Hematopoietic multipotent progenitor cell treated with erythropoietin and hydrocortisone succinate and interleukin-3 and kit ligand, for 6 days (in vitro differentiated cells): ENCODE measurements around the gene MTOR.
A peak's percentile ranks its signal among the peaks of the same experiment; 100 is the strongest.
"Not testable (repeated sequence)": the region's sequence is repeated elsewhere in the genome, so short reads cannot be mapped to it uniquely, and the experiment has no call there.

Experiments used
- DNase-seq: peaks from one replicate; pipeline ENCODE4 v3.0.0-alpha.2; 2015

Gene MTOR

DNA sequence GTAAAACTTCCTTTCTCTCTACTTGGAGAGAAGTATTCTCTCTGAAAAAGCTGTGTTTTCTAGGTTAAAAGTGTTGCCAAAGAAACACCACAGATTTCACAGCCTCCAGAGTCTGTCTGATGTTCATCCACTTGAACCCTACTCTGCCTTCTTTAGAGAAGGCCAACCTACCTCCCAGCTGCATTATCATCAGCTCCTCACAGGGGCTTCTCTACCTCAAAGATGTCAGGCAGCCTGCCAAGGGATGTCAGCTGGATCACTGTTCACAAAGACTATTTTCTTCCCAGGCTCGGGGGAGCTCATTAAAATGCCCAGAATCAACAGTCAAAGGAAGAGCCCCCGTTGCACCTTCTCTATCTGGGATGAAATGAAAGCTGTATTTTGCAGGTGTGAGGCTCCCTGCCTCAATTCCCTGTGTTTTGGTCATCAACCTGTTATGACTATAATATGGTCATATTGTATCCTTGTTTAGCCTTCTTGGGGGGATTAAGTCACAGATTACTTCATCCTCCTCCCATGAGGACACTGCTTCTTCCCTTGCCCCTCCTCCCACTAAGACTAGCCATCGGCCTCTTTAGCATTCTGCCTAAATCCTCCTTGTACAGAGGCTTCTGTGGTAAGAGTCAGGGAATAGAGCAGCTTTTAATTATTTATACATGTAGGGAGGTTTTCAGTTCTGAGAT is 47.5 kb downstream of the MTOR start:
- no peak for DNase-seq

DNA sequence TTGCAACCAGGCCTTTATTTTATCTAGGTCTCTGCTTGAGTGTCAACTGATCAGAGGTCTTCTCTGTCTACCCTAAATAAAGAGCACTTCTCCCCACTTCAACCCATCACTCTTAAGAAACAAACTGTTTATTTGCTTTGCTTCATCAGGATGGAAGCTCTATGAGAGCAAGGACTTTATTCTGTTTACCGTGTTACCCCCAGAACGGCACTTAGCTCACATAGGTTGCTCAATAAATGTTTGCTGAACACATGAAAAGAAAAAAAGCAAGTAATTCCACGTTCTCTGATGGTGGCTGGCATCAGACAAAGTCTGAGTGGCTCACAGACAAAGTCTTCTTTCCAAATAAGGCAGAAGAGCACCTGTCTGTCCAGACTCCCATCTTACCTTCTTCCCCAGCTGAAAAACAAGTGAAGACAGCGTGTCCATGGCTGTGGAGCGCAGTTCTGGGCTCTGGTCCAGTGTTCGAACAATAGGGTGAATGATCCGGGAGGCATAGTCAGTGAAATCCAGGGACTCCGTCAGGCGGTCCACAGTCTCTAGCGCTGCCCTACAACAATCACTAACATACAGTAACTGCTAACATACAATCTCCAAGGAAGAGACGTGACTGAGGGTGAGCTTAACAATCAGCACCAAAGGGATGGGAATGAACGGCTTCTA is 50.3 kb downstream of the MTOR start:
- no peak for DNase-seq

DNA sequence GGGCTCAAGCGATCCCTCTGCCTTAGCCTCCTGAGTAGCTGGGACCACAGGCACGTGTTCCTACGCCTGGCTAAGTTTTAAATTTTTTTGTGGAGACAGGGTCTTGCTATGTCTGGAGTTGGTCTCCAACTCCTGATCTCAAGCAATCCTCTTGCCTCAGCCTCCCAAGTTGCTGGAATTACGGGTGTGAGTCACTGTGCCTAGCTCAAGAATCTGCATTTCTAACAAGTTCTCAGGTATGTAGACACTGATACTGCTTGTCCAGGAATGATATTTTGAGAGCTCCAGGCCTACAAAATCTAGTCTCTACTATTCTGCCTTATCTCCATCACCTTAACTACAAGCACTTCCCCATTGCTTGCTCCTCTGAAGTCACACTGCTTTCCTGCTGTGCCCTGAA is 50.9 kb downstream of the MTOR start:
- no peak for DNase-seq

DNA sequence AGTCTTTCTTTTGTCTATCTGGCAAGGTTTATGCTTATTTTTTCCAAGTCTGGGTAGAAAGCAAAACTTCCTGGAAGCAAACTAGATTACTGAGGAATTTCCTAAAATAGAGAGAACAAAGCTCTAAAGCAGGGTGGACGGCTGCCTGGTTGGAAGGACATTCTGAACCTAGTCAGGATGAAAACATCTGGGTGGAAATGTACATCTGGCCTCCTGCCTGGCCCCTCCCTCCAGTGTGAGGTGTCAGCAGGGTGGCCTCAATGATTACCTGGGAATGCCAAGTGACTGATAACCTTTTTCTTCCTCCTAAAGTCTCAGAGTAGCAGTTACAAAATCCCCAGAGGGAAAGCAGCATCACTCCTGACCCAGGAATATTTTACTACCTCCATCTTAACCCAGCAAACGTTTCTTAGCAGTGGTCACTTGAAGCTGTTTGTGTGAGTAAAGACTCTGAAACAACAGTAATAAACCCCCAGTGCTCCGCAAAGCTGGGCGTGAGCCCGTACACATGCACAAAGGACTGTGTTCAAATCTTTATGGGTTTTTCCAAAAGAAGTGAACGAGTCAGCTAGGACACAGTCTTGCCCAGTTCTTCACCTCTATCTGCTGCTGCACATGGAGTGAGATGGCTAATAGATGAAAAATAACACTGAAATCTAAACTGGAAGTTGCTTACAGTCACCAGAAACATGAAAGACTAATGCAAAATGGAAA is 54.3 kb downstream of the MTOR start:
- no peak for DNase-seq

DNA sequence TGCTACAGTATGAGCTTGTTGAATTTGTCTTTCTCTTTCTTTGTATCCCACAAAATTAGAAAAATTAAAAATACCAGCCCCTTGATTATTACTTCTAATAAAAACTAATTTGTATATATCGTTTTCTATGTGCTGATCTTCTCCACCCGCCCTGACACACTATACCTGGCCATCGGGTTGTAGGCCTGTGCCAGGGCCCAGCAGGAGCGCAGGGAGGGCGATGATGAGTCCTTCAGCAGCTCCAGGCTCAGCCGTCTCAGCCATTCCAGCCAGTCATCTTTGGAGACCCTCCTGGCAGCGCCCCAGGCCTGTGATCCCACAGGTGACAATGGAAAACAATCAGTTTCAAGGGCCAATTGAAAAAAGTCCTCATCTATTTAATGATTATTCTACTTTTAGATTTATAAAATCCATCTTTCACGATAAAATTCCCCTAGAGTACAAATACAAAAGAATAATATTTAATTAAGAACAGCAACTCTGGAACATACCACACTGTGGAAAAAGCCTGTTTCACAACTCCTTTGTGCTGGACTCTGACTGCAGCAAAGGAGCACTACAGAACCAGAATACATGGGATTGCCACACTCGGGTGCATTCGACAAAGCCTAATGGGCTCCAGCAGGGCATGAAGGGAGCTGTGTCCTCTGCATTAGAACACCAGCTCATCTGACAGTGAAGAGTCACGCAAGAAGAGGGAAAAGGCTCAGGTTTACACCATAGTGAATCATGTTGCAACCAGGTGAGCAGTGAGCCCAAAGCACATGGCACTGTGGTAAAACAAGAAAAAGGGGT is 57.8 kb downstream of the MTOR start:
- DNase-seq: no peak

- DNase-seq: no peak
Measured at GRCh38 chr1:11198851-11199594, 63.3 kb downstream of the MTOR start.

- DNase-seq: no peak
Measured at GRCh38 chr1:11198257-11198656, 64.1 kb downstream of the MTOR start.

DNA sequence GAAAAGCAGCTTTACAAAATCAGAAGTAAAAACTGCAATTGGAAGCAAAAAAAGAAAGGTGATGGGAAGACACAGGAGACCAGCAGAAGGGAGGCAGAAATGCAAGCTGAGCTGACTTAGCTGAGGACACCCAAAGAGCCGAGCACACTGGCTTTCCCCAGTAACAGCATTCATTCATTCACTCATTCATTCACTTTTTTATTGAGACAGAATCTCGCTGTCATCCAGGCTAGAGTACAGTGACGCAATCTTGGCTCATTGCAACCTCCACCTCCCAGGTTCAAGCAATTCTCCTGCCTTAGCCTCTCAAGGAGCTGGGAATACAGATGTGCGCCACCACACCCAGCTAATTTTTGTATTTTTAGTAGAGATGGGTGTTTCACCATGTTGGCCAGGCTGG is 65.0 kb downstream of the MTOR start:
- no peak for DNase-seq

- no peak for DNase-seq
Measured at GRCh38 chr1:11196945-11197344, 65.4 kb downstream of the MTOR start.

- DNase-seq: peak; percentile 34
Measured at GRCh38 chr1:11194407-11195176, 67.8 kb downstream of the MTOR start.

DNA sequence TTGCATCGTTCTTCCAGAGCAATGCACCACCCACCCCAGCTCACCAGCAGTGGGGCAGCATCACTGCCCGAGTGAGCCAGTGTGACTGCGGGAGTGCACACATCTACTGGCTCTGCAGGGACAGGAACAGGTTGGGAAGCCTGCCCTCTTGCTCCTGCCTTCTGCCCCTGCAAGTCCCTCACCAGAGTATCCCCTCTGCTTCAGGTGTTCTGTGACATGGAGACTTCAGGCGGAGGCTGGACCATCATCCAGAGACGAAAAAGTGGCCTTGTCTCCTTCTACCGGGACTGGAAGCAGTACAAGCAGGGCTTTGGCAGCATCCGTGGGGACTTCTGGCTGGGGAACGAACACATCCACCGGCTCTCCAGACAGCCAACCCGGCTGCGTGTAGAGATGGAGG is 69.0 kb downstream of the MTOR start:
- no peak for DNase-seq

DNA sequence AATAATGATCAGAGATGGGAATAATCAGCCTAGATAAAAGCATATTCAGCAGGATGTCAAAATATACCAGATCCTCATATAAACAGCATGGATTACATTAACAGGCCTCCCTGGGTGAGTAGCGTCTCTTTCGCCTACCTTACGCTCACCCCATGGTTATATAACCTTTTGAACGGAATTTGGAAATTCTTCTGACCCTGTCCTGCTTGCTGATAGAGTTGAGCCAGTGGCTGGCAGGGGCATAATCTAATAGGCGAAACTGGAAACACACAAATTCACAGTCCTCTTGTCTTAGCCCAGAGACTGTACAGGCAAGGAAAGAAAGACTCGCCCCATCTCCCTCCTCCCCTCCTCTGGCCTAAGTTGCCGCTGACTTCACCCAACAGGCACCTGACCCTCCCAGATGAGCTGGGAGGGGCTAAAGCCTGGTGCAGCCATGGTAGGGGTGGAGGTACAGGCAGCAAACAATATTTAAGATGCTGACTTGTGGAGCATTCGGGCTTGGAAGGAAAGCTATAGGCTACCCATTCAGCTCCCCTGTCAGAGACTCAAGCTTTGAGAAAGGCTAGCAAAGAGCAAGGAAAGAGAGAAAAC is 73.4 kb downstream of the MTOR start, which contains the start of gene ANGPTL7:
Gene ANGPTL7, plus strand, starts transcription at position 498 of the 594 bp plus-strand sequence. CDS start 225 bp downstream, outside the sequence.
- DNase-seq: no peak

DNA sequence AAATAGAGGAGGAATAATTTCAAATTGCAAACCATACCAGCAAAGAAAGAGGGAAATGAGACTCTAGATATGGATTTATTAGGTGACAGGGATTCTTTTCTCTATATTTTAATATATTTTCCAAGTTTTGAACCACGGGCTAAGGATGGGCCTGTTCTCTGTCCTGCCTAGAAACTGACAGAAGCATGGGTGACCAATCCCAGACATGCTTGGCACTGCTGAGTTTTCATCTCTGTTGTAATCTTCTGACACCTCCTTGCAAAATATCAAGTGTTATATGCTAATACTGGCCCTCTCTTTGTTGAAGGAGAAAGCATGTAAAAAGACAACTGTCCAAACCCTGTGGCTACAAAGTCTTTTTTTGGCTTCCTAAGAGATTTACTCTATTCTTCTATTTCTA is 74.0 kb downstream of the MTOR start:
- DNase-seq: no peak

DNA sequence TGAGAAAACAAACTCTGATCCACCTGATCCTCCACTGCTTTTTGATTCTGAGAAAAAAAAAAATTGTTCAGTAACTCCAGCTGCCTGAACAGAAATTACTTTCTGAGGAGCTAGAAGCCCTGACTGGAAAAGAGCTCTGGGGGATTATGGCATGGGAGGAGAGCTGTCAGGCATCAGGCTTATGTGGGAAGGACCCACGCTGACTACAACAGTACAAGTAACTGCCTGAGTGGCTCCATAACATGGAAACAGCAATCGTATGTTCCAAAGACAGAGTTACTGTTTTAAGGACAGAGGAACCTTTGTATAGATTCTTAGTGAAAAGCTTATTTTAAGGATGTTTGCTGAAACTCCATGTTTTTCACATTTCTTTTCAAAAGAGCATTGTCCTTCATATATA is 74.4 kb downstream of the MTOR start:
- no peak for DNase-seq

DNA sequence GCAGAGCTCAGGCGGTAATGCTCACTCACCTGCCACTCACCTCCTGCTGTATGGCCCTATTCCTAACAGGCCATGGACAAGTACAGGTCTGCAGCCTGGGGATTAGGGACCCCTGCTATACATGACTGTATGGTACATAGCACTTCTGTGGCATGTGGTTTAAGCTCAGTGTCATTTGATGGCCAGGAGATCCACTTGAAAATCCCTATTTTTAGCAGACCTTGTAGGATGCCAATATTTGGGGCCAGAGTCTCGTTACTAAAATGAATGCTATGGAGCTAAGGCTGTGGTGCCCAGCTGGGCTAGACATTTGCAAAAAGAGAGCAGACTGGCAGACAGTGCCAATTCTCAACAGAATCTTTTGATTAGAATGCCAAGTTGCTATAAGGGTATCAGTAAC is 74.9 kb downstream of the MTOR start:
- DNase-seq: no peak

GRCh38 chr1:11187000-11187399 is 75.4 kb downstream of the MTOR start:
- DNase-seq: no peak

DNA sequence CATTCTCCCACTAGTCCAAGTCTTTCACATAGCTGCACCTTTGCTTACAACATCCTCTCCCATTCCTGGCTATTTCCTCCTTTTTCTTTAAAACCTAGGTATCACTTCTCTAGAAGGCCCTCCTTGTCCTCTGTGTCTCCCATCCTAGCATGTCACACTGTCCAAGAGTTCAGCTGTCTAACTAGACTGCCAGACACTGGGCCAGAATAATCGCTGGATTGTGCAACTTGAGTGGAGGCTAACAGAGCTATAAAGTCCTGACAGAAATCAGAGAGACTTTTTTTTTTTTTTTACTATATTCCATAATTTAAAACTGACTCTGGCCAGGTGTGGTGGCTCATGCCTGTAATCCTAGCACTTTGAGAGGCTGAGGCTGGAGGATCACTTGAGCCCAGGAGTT is 77.4 kb downstream of the MTOR start:
- DNase-seq: no peak

GRCh38 chr1:11182884-11183283 is 79.5 kb downstream of the MTOR start:
- DNase-seq: no peak

GRCh38 chr1:11180342-11180744 is 82.0 kb downstream of the MTOR start:
- DNase-seq: no peak

GRCh38 chr1:11179749-11180148 is 82.6 kb downstream of the MTOR start:
- not testable (repeated sequence) for DNase-seq

GRCh38 chr1:11179125-11179524 is 83.2 kb downstream of the MTOR start:
- DNase-seq: no peak
